SU-DHL-6 (cell line): ENCODE measurements around the gene ARHGAP1.

ENCODE experiments used
- EZH2phosphoT487 ChIP-seq: fragments of 200-600 bp; sonication (generic), shearing (Covaris generic); conservative IDR thresholded peaks from 2 replicates; pipeline ENCODE4 v1.6.1; 2018; ENCODE audit warnings: mild to moderate bottlenecking, antibody characterized with exemption, low read length, moderate library complexity, mixed read lengths
- TF ChIP-seq, protein P1 (sequence below): fragments of 200-600 bp; sonication (generic); IDR thresholded peaks from one replicate; pipeline ENCODE4 v1.5.1; 2017; ENCODE audit warnings: antibody characterized with exemption, mild to moderate bottlenecking, low read length, moderate library complexity; ENCODE audit not compliant: insufficient read depth, poor library complexity, severe bottlenecking

DNA sequence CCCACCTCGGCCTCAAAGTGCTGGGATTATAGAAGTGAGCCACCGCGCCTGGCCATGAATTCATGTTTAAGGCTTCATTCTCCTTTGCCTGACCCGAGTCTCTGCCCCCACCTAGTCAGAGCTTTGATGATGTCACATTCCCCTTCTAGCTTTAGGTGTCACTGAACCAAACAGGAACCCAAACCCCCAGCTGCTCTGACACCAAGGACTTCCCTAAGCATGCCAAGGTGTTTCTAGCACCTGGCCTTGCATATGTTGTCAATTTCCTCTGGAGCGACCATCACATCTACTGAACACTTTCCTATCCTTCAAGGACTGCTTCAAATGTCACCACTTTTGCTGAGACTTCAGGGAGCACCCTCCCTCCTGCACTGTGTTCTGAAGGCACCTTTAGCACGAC is 20.9 kb upstream of the ARHGAP1 start:
- TF ChIP-seq, protein P1, sequence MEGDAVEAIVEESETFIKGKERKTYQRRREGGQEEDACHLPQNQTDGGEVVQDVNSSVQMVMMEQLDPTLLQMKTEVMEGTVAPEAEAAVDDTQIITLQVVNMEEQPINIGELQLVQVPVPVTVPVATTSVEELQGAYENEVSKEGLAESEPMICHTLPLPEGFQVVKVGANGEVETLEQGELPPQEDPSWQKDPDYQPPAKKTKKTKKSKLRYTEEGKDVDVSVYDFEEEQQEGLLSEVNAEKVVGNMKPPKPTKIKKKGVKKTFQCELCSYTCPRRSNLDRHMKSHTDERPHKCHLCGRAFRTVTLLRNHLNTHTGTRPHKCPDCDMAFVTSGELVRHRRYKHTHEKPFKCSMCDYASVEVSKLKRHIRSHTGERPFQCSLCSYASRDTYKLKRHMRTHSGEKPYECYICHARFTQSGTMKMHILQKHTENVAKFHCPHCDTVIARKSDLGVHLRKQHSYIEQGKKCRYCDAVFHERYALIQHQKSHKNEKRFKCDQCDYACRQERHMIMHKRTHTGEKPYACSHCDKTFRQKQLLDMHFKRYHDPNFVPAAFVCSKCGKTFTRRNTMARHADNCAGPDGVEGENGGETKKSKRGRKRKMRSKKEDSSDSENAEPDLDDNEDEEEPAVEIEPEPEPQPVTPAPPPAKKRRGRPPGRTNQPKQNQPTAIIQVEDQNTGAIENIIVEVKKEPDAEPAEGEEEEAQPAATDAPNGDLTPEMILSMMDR: no peak
- no peak for TF ChIP-seq EZH2phosphoT487
